A549 (cell line): ENCODE measurements around the gene KLHL29. TPM values are rescaled to one million over a fixed set of nuclear protein-coding genes. Genes with fewer than 3 reads are reported as not detected.

Experiments
- ATAC-seq, 2 experiments: fragments of 200-7000 bp in 1 of 2; fragments of >200 bp in 1 of 2; cut with Nextera tagmentation in 1 of 2; cut with Tn5 transposase in 1 of 2; 3 replicates each; pipeline versions ENCODE4 v1.8.0 to v1.9.1; 2018 to 2020; ENCODE audit warnings: mild to moderate bottlenecking in 1 of 2, moderate library complexity in 1 of 2
- CTCF ChIA-PET: fragments of 300-600 bp; sonication (Branson Sonifier 250); formaldehyde crosslinking; extraction: SDS; loops from one replicate; lab custom pipeline; 2021; ENCODE audit warnings: antibody characterized with exemption, inconsistent platforms; lab: Yijun Ruan, JAX
- POLR2A ChIA-PET: fragments of 350-600 bp; formaldehyde crosslinking; extraction: SDS; loops from one replicate; lab custom pipeline; 2021; ENCODE audit warnings: antibody characterized with exemption, inconsistent platforms; lab: Yijun Ruan, JAX
- DNase-seq, 2 experiments: peaks; one replicate each; pipeline versions ENCODE4 v3.0.0 to v3.0.0-alpha.2; 2011 to 2016; ENCODE audit warnings: low read depth in 1 of 2, low spot score in 1 of 2
- FAIRE-seq: peaks from 2 replicates; lab custom pipeline; 2011; peaks lifted over from hg19 to GRCh38; lab: Jason Lieb, UNC
- H3K27ac ChIP-seq, 2 experiments: fragments of >200 bp; sonication (Bioruptor Twin); formaldehyde crosslinking; 3 replicates each; pipeline ENCODE4 v1.5.1; 2016 to 2017
- H3K4me1 ChIP-seq: fragments of >200 bp; sonication (Bioruptor Twin); formaldehyde crosslinking; 3 replicates; pipeline ENCODE4 v1.6.1; 2016
- H3K4me2 ChIP-seq: fragments of >200 bp; sonication (Bioruptor Twin); formaldehyde crosslinking; 3 replicates; pipeline ENCODE4 v1.6.1; 2016
- H3K4me3 ChIP-seq: fragments of >200 bp; sonication (Bioruptor Twin); formaldehyde crosslinking; 3 replicates; pipeline ENCODE4 v1.5.1; 2016
- H3K9me3 ChIP-seq: fragments of >200 bp; sonication (Bioruptor Twin); formaldehyde crosslinking; 3 replicates; pipeline ENCODE4 v1.6.1; 2016
- BHLHE40 ChIP-seq: IDR thresholded peaks from 2 replicates; pipeline ENCODE4 v1.6.1; 2012; ENCODE audit warnings: low read depth, low read length, inconsistent platforms
- CBX2 ChIP-seq: fragments of 200-600 bp; sonication (generic); IDR thresholded peaks from 2 replicates; pipeline ENCODE4 v1.6.1; 2016; ENCODE audit warnings: low read depth, mild to moderate bottlenecking, borderline replicate concordance
- CEBPB ChIP-seq, 2 experiments: fragments of >200 bp in 1 of 2; sonication (Bioruptor Twin) in 1 of 2; formaldehyde crosslinking in 1 of 2; IDR thresholded peaks; 2 replicates each; pipeline ENCODE4 v1.6.1; 2012 to 2016
- CHD2 ChIP-seq: fragments of 150-350 bp; IDR thresholded peaks from 2 replicates; pipeline ENCODE4 v1.6.1; 2014; ENCODE audit warnings: low read length; ENCODE audit not compliant: partially characterized antibody
- CHD4 ChIP-seq: fragments of 200-600 bp; sonication (generic); IDR thresholded peaks from 2 replicates; pipeline ENCODE4 v1.6.1; 2016; ENCODE audit warnings: antibody characterized with exemption, mild to moderate bottlenecking, borderline replicate concordance
- EP300 ChIP-seq, 2 experiments: fragments of >200 bp; sonication (Bioruptor Twin); formaldehyde crosslinking; IDR thresholded peaks; 2 replicates in 1 of 2; 3 replicates in 1 of 2; pipeline ENCODE4 v1.6.1; 2016 to 2017
- ESRRA ChIP-seq: fragments of 150-350 bp; IDR thresholded peaks from 2 replicates; pipeline ENCODE4 v1.6.1; 2014; ENCODE audit warnings: mild to moderate bottlenecking, low read length, borderline replicate concordance
- FOSB ChIP-seq: fragments of 250-450 bp; sonication (Bioruptor Pico); IDR thresholded peaks from 2 replicates; pipeline ENCODE4 v1.5.0; 2020; ENCODE audit warnings: mild to moderate bottlenecking, moderate library complexity
- FOSL2 ChIP-seq, 2 experiments: fragments of 450-650 bp in 1 of 2; fragments of >200 bp in 1 of 2; sonication (Bioruptor Twin) in 1 of 2; formaldehyde crosslinking; IDR thresholded peaks; 2 replicates each; pipeline versions ENCODE4 v1.5.0 to v1.6.1; 2016 to 2020; ENCODE audit warnings: mild to moderate bottlenecking in 1 of 2, moderate library complexity in 1 of 2
- HOXA7 ChIP-seq: fragments of 250-450 bp; sonication (Bioruptor Pico); IDR thresholded peaks from 2 replicates; pipeline ENCODE4 v1.5.0; 2020; ENCODE audit warnings: mild to moderate bottlenecking, moderate library complexity
- HOXB5 ChIP-seq: fragments of 250-450 bp; sonication (Bioruptor Pico); IDR thresholded peaks from 2 replicates; pipeline ENCODE4 v1.5.0; 2020; ENCODE audit warnings: mild to moderate bottlenecking, moderate library complexity
- JUNB ChIP-seq: fragments of >200 bp; sonication (Bioruptor Twin); formaldehyde crosslinking; IDR thresholded peaks from 2 replicates; pipeline ENCODE4 v1.6.1; 2016
- MAFK ChIP-seq: fragments of 450-650 bp; IDR thresholded peaks from 2 replicates; pipeline ENCODE4 v1.6.1; 2014; ENCODE audit not compliant: partially characterized antibody
- MAZ ChIP-seq: fragments of 150-350 bp; IDR thresholded peaks from 2 replicates; pipeline ENCODE4 v1.6.1; 2014; ENCODE audit warnings: antibody characterized with exemption, low read depth, low read length, borderline replicate concordance
- NR3C1 ChIP-seq: fragments of >200 bp; sonication (Bioruptor Twin); formaldehyde crosslinking; IDR thresholded peaks from 3 replicates; pipeline ENCODE4 v1.6.1; 2017
- PHF8 ChIP-seq: fragments of 200-600 bp; sonication (generic); IDR thresholded peaks from 2 replicates; pipeline ENCODE4 v1.6.1; 2016; ENCODE audit warnings: low read depth, mild to moderate bottlenecking, antibody characterized with exemption, moderate library complexity, borderline replicate concordance
- POLR2A ChIP-seq: IDR thresholded peaks from 2 replicates; pipeline ENCODE4 v1.6.1; 2012; ENCODE audit warnings: mild to moderate bottlenecking, low read length
- RAD21 ChIP-seq, 2 experiments: fragments of >200 bp in 1 of 2; sonication (Bioruptor Twin) in 1 of 2; formaldehyde crosslinking in 1 of 2; IDR thresholded peaks in 1 of 2; conservative IDR thresholded peaks in 1 of 2; 2 replicates in 1 of 2; 3 replicates in 1 of 2; pipeline ENCODE4 v1.6.1; 2012 to 2018; ENCODE audit warnings: inconsistent platforms in 1 of 2
- RARB ChIP-seq: fragments of 250-450 bp; sonication (Bioruptor Pico); IDR thresholded peaks from 2 replicates; pipeline ENCODE4 v1.8.0; 2021; ENCODE audit warnings: mild to moderate bottlenecking, moderate library complexity
- RNF2 ChIP-seq: fragments of 200-600 bp; sonication (generic); IDR thresholded peaks from 2 replicates; pipeline ENCODE4 v1.6.1; 2016; ENCODE audit warnings: low read depth, mild to moderate bottlenecking, antibody characterized with exemption, moderate library complexity, borderline replicate concordance
- TFCP2L1 ChIP-seq: fragments of 250-450 bp; sonication (Bioruptor Pico); IDR thresholded peaks from 2 replicates; pipeline ENCODE4 v1.5.0; 2021; ENCODE audit warnings: mild to moderate bottlenecking
- TP53 ChIP-seq: fragments of 250-450 bp; sonication (Bioruptor Pico); IDR thresholded peaks from 2 replicates; pipeline ENCODE4 v1.5.0; 2021; ENCODE audit warnings: mild to moderate bottlenecking, moderate library complexity
- ZC3H11A ChIP-seq: fragments of 450-650 bp; IDR thresholded peaks from 2 replicates; pipeline ENCODE4 v1.6.1; 2014; ENCODE audit warnings: antibody characterized with exemption, mild to moderate bottlenecking
- ZFP36 ChIP-seq: fragments of 450-650 bp; IDR thresholded peaks from 2 replicates; pipeline ENCODE4 v1.6.1; 2014; ENCODE audit warnings: borderline replicate concordance; ENCODE audit not compliant: partially characterized antibody
- WGBS: methylation state at CpG from one replicate; pipeline ENCODE4 v1.1.6; 2017; ENCODE audit errors: missing lambda C conversion rate; 5-methylcytosine and 5-hydroxymethylcytosine counted together
- polyA plus RNA-seq, 4 experiments: library from polyadenylated mRNA; depleted of rRNA in 3 of 4; stranded (reverse); fragments of >200 nt; fragmentation: RNase III in 1 of 4; extraction: RNeasy Plus Mini Kit Qiagen cat#74134 plus additional on column Dnase treatment in 1 of 4; gene quantifications; 2 replicates in 3 of 4; 3 replicates in 1 of 4; pipeline ENCODE4 v1.2.3, GENCODE V29; 2011 to 2017
- TF ChIP-seq, protein P1 (sequence below): fragments of 450-650 bp; IDR thresholded peaks from 2 replicates; pipeline ENCODE4 v1.6.1; 2014; ENCODE audit warnings: antibody characterized with exemption
- TF ChIP-seq, protein P2 (sequence below): IDR thresholded peaks from 2 replicates; pipeline ENCODE4 v1.6.1; 2012
- TF ChIP-seq, protein P3 (sequence below): fragments of 250-450 bp; sonication (Bioruptor Pico); IDR thresholded peaks from 2 replicates; pipeline ENCODE4 v1.5.0; 2021; ENCODE audit warnings: mild to moderate bottlenecking, moderate library complexity, borderline replicate concordance

KLHL29 gene
- polyA plus RNA-seq, 2 of the 4 experiments (the other 2 are of a cell fraction) = 1.3 to 2.5 TPM

DNA sequence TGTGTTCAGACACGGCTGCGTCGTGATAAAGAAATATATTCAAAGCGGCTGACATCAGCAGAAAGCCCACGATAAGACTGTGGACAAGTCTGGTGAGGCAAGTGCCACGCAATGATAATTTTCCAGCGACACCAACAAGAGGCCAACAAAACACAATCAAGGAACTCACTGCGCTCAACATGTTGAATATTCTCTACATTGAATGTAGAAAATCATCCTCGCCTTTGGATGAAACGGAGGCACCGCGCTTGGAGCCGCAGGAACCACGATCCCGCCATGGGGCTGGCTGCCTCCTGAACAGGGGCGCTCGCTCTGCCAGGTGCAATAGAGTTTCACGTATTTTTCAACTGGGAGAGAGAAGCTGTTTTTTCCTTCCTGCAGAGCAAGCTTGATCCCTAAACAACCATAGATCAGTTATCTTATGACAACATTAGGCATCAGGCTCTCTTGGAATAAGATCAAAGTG lies 321.7 kb downstream of the KLHL29 start:
- Histone ChIP-seq H3K9me3 (no peaks in the 10 kb centered on the region), H3K4me1 (no peaks in the 10 kb centered on the region), H3K4me3 (no peak overlapping the region), H3K27ac (no peak overlapping the region), H3K4me2 (no peak overlapping the region)
- ATAC-seq = no peak
- ChIA-PET CTCF (no interaction called here), POLR2A (no interaction called here)
- FAIRE-seq = no peak
- TF ChIP-seq PHF8 (no peak), BHLHE40 (no peak), MAFK (peak; percentile 69), CHD4 (no peak)
- DNase-seq = no peak
- 97% methylated on average over 18 of the region's 18 CpGs for WGBS

DNA sequence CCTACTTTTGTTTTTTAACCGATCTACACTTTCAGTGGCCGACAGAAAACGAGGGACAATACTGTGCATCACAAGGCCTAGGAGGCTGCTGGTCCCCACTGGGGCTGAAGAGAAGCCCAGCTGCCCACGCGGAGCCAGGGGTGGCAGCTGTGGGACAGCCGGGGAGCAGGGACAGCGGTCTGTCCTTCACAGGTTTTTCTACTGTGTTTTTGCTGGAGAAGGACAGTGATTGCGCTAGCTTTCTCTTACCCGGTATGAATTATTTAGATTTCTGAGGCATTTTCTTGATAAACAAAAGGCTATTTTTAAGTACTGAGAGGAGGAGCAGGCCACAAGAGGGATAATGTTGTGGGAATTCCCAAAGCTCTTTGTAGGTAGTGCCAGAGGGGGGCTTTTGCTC lies 322.1 kb downstream of the KLHL29 start:
- ChIA-PET POLR2A (no interaction called here), CTCF (interaction anchor here (0.9 kb wide), 1 partner anchor 13 kb away, joined by 3 read pairs; no protein-coding TSS in a partner anchor)
- no peak for TF ChIP-seq MAFK
- TF ChIP-seq EP300 (IDR thresholded peaks at IDR 0.05) = no peak
- no peaks in the 10 kb centered on the region for H3K4me1 ChIP-seq
- H3K27ac ChIP-seq = no peak overlapping the region
- DNase-seq = no peak
- H3K9me3 ChIP-seq = no peaks in the 10 kb centered on the region
- ATAC-seq = no peak
- no peak overlapping the region for H3K4me3 ChIP-seq
- 92% methylated on average over 9 of the region's 9 CpGs for WGBS
- FAIRE-seq = no peak
- no peak overlapping the region for H3K4me2 ChIP-seq

DNA sequence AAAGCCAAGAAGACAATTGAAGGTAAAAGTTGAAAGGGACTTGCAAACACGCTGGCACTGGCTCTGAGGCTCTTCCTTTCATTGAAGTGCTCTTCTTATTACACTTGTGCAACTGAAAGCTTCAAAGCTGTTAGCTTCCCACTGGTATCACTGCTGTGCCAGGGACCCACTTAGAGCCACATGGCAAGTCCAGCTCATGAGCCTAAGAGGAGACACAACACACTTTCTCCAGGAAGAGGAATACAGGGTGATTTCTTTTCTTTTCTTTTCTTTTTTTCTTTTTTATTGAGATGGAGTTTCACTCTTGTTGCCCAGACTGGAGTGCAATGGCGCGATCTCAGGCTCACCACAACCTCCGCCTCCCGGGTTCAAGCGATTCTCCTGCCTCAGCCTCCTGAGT lies 323.8 kb downstream of the KLHL29 start:
- DNase-seq (no peak), FAIRE-seq (no peak), ATAC-seq (no peak)
- Histone ChIP-seq H3K27ac (no peak overlapping the region), H3K4me2 (no peak overlapping the region), H3K4me3 (no peak overlapping the region), H3K9me3 (no peaks in the 10 kb centered on the region), H3K4me1 (no peaks in the 10 kb centered on the region)
- TF ChIP-seq FOSL2 (IDR thresholded peaks at IDR 0.05) = no peak
- no peak for TF ChIP-seq FOSL2 (CRISPR knock-in tag; IDR thresholded peaks at IDR 0.05)
- TF ChIP-seq BHLHE40 = no peak
- no peak for TF ChIP-seq JUNB
- TF ChIP-seq, protein P1, sequence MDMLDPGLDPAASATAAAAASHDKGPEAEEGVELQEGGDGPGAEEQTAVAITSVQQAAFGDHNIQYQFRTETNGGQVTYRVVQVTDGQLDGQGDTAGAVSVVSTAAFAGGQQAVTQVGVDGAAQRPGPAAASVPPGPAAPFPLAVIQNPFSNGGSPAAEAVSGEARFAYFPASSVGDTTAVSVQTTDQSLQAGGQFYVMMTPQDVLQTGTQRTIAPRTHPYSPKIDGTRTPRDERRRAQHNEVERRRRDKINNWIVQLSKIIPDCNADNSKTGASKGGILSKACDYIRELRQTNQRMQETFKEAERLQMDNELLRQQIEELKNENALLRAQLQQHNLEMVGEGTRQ = no peak
- no peak for TF ChIP-seq TP53
- no peak for TF ChIP-seq RAD21 (conservative IDR thresholded peaks at IDR 0.05 in 1 of 2, IDR thresholded peaks at IDR 0.05 in 1 of 2)
- TF ChIP-seq ZC3H11A = no peak
- TF ChIP-seq ZFP36 = no peak
- TF ChIP-seq CEBPB (IDR thresholded peaks at IDR 0.05) = no peak
- no peak for TF ChIP-seq MAFK
- TF ChIP-seq HOXB5 (CRISPR knock-in tag) = no peak
- ChIA-PET POLR2A (no interaction called here), CTCF (no interaction called here)
- WGBS = 87% methylated on average over 6 of the region's 6 CpGs

DNA sequence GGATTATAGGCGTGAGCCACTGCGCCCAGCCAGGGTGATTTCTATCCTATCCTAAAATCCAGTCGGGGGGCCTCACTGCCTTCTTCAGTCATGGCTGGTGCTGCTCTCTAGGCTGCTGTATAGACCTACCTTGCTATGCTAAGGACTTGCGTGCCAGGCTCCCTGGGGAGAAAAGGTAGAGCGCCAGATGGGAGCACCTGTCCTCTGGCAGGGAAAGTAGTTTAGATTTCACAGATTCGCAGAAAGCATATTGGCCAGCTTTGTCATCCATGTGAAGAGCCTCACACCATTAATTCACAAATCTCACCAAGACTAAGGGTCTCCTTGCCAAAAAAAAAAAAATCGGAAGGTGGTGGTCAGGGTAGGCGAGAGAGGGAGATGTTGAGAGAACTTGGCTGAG lies 324.3 kb downstream of the KLHL29 start:
- no peak overlapping the region for H3K27ac ChIP-seq
- ChIA-PET POLR2A (no interaction called here), CTCF (interaction anchor here (0.6 kb wide), 1 partner anchor 37 kb away, joined by 3 read pairs; no protein-coding TSS in a partner anchor)
- FAIRE-seq (no peak), ATAC-seq (no peak), DNase-seq (no peak)
- no peaks in the 10 kb centered on the region for H3K4me1 ChIP-seq
- no peak overlapping the region for H3K4me3 ChIP-seq
- no peak overlapping the region for H3K4me2 ChIP-seq
- H3K9me3 ChIP-seq = no peaks in the 10 kb centered on the region
- WGBS = 95% methylated on average over 8 of the region's 8 CpGs
- TF ChIP-seq FOSB (CRISPR knock-in tag) (no peak), HOXA7 (CRISPR knock-in tag) (no peak), RNF2 (no peak), CBX2 (no peak), PHF8 (no peak), RARB (CRISPR knock-in tag) (no peak), CHD2 (no peak), TFCP2L1 (CRISPR knock-in tag) (no peak), POLR2A (no peak), TP53 (no peak), NR3C1 (no peak), ESRRA (no peak), ZFP36 (no peak), MAZ (no peak)
- TF ChIP-seq, protein P2, sequence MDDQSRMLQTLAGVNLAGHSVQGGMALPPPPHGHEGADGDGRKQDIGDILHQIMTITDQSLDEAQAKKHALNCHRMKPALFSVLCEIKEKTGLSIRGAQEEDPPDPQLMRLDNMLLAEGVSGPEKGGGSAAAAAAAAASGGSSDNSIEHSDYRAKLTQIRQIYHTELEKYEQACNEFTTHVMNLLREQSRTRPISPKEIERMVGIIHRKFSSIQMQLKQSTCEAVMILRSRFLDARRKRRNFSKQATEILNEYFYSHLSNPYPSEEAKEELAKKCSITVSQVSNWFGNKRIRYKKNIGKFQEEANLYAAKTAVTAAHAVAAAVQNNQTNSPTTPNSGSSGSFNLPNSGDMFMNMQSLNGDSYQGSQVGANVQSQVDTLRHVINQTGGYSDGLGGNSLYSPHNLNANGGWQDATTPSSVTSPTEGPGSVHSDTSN = no peak
- TF ChIP-seq, protein P3, sequence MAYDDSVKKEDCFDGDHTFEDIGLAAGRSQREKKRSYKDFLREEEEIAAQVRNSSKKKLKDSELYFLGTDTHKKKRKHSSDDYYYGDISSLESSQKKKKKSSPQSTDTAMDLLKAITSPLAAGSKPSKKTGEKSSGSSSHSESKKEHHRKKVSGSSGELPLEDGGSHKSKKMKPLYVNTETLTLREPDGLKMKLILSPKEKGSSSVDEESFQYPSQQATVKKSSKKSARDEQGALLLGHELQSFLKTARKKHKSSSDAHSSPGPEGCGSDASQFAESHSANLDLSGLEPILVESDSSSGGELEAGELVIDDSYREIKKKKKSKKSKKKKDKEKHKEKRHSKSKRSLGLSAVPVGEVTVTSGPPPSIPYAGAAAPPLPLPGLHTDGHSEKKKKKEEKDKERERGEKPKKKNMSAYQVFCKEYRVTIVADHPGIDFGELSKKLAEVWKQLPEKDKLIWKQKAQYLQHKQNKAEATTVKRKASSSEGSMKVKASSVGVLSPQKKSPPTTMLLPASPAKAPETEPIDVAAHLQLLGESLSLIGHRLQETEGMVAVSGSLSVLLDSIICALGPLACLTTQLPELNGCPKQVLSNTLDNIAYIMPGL (CRISPR knock-in tag) = no peak
